Activated CD4-positive, CD25-positive, alpha-beta regulatory T cell treated with anti-CD3 and anti-CD28 coated beads, Interleukin-2, amount 50 U/mL, for 24 hours (primary cell): ENCODE results near the gene FILIP1L.
"Not testable (repeated sequence)": the region's sequence is repeated elsewhere in the genome, so short reads cannot be mapped to it uniquely, and the experiment has no call there.

Source experiments
- ATAC-seq, 2 donors: fragments of 150-1000 bp; cut with Tn5 transposase; one replicate each; pipeline ENCODE4 v1.10.0; 2021; ENCODE audit warnings: mild to moderate bottlenecking in 1 of 2, moderate library complexity in 1 of 2

The FILIP1L gene

GRCh38 chr3:100097919-100098783, 16.1 kb downstream of the FILIP1L start:
- no peak for ATAC-seq

- ATAC-seq, result no peak
Measured at GRCh38 chr3:100096866-100097265, 17.4 kb downstream of the FILIP1L start.

- not testable (repeated sequence) for ATAC-seq
Measured at GRCh38 chr3:100096286-100096685, 18.0 kb downstream of the FILIP1L start.

- ATAC-seq, result no peak
Measured at GRCh38 chr3:100093831-100094230, 20.5 kb downstream of the FILIP1L start.

GRCh38 chr3:100090669-100091005, 23.7 kb downstream of the FILIP1L start:
- ATAC-seq, result no peak

GRCh38 chr3:100089812-100090668, 24.3 kb downstream of the FILIP1L start:
- peak in 1 of 2 donors; percentile 44 for ATAC-seq

GRCh38 chr3:100088735-100089368, 25.4 kb downstream of the FILIP1L start:
- no peak for ATAC-seq

GRCh38 chr3:100087198-100087597, 27.1 kb downstream of the FILIP1L start:
- ATAC-seq, result peak; percentile 55 to 63

- no peak for ATAC-seq
Measured at GRCh38 chr3:100086401-100086800, 27.9 kb downstream of the FILIP1L start.

GRCh38 chr3:100084100-100084806, 30.0 kb downstream of the FILIP1L start:
- no peak for ATAC-seq

- no peak for ATAC-seq
Measured at GRCh38 chr3:100083209-100083608, 31.1 kb downstream of the FILIP1L start.

- no peak for ATAC-seq
Measured at GRCh38 chr3:100082714-100083113, 31.6 kb downstream of the FILIP1L start.

- ATAC-seq, result no peak
Measured at GRCh38 chr3:100081986-100082692, 32.2 kb downstream of the FILIP1L start.

GRCh38 chr3:100081311-100081710, 33.0 kb downstream of the FILIP1L start:
- ATAC-seq, result no peak

GRCh38 chr3:100080573-100080972, 33.7 kb downstream of the FILIP1L start:
- ATAC-seq, result no peak

- no peak for ATAC-seq
Measured at GRCh38 chr3:100079328-100079727, 35.0 kb downstream of the FILIP1L start.

GRCh38 chr3:100076731-100077529, 37.4 kb downstream of the FILIP1L start:
- ATAC-seq, result no peak

- ATAC-seq, result no peak
Measured at GRCh38 chr3:100075851-100076730, 38.2 kb downstream of the FILIP1L start.

- no peak for ATAC-seq
Measured at GRCh38 chr3:100075196-100075595, 39.1 kb downstream of the FILIP1L start.

GRCh38 chr3:100073714-100074307, 40.5 kb downstream of the FILIP1L start:
- ATAC-seq, result no peak
